GM21717 (cell line): ENCODE data around the gene ZNF607.
"Not testable (repeated sequence)": the region's sequence is repeated elsewhere in the genome, so short reads cannot be mapped to it uniquely, and the experiment has no call there.

Source experiments
- ATAC-seq: cut with Tn5 transposase; IDR thresholded peaks from one replicate; pipeline ENCODE4 v1.9.1; 2021; ENCODE audit warnings: mild to moderate bottlenecking, moderate library complexity; ENCODE audit not compliant: unreplicated experiment

ZNF607 gene

DNA sequence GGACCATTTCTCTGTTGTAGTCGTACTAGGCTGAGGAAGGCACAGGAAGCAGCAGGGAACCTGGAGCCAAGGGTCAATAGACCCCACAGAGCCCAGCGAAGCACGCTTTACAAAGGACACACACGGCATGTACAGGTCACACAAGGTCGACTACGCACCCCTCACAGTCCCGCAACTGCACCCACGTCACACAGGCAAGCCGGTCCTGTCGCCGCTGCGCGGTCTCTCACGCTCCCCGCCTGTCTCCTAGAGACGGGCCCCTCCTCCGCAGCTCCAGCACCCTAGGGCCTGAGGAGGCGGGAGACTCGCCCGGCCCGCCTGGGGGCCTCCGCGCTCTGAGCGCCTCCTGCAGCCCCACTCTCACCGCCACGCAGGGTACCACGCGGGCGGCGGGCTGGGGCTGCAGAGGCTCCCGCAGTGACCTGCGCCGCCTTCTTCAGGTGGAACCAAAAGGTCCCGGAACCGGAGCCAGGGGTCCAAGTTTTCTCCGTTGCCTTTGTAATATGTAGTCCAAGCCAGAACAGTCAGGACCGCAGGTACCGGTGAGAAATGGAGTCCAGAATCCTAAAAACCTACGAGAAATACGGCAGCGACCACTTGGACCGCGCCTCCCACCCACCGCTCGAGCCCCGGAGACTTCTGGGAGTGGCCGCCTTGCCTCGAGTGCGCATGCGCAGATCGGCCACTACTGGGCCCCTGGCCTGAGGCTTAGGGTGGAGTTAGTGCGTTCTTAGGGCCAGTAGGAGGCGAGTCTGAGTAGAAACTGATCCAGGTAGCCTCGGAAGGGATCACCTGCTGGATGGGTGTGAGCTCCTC lies at the start of gene ZNF607:
TSS of gene ZNF607 (minus strand) at position 651 of the 816 bp plus-strand sequence. CDS start 8,143 bp downstream, outside the sequence.
- ATAC-seq = peak; percentile 88

GRCh38 chr19:37763488-37763887 lies 43.9 kb upstream of the ZNF607 start:
- no peak for ATAC-seq

GRCh38 chr19:37757683-37758082 lies 38.1 kb upstream of the ZNF607 start:
- ATAC-seq = not testable (repeated sequence)

GRCh38 chr19:37738371-37738770 lies 18.8 kb upstream of the ZNF607 start:
- no peak for ATAC-seq

- no peak for ATAC-seq
These were observed 5.6 kb upstream of the ZNF607 start for GRCh38 chr19:37725181-37725580.

DNA sequence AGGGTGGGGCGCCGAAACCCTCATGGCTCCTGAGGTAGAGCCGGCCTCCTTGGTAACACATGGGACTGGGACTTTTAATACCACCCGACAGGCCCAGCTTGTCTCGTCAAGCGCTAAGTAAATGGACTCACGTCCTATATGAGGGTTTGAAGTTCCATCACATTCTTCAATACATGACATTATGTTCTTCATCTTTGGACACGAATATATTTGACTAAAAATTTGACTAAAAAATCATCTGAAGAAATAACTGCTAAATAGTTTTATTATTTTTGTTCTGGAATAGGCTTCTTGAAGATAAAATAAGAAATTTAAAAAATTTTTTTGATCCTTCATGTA lies 335 bp upstream of the ZNF607 start:
- ATAC-seq = no peak

GRCh38 chr19:37718304-37718703 lies 1.3 kb downstream of the ZNF607 start:
- no peak for ATAC-seq

DNA sequence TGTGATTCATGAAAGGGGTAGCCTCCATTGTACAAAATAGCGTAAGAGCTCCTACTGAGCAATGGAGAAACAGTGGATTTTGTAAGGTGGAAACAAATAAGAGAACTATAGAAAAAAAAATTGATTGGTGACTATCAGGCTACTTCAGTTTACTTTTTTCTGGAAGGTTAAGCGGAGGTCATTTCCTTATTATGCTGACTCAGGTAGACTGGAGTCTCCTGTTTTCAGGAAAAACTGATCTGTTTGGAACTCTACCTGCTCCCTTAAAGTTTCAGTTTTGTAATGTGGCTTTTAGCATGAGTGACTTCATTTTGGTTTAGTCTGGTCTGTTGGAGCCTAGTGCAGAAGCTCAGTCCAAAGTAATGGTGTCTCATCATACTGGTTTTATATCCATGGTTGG lies 3.4 kb downstream of the ZNF607 start:
- no peak for ATAC-seq

DNA sequence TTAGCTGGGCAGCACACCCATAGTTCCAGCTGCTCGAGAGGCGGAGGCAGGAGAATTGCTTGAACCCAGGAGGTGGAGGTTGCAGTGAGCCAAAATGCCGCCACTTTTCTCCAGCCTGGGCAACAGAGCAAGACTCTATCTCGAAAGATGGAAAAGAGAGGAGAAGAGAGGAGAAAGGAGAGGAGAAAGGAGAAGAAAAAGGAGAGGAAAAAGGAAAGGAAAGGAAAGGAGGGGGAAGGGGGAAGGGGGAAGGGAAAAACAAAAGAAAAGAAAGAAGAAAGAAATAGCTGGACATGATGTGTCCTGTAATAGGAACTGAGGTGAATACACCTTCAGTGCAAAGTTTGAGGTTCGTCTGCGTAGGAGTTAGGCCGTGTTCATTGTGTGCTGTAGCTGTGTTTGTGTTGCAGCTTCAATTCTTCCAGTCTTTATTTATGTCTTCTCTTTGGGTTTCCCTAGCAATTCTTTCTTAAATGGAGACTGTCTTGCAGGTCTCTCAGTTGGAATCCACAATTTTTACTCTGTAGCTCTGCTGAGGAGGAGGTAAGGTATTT lies 13.4 kb downstream of the ZNF607 start:
- no peak for ATAC-seq

DNA sequence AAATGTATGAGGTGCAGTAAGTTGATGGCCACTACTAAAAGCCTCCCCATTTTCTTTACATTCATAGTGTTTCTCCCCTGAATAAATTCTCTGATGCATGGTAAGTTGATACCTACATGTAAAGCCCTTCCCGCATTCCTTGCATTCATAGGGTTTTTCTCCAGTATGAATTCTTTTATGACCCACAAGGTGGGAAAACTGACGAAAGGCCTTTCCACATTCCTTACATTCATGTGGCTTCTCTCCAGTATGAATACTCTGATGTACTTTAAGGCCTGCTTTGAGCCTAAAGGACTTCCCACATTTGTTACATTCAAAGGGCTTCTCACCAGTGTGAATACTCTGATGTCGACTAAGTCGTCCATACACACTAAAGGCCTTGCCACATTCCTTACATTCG lies 20.5 kb downstream of the ZNF607 start:
- ATAC-seq = no peak

DNA sequence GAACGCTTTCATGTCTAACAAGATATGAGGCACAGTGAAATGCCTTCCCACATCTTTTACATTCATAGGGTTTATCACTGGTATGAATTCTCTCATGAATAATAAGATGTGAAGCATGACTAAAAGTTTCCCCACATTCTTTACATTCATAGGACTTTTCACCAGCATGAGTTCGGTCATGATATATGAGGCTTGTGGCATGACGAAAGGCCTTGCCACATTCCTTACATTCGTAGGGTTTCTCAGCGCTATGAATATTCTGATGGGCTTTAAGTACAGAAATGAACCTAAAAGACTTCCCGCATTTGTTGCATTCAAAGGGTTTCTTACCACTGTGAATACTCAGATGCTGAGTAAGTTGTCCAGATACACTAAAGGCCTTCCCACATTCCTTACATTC lies 21.3 kb downstream of the ZNF607 start:
- no peak for ATAC-seq

DNA sequence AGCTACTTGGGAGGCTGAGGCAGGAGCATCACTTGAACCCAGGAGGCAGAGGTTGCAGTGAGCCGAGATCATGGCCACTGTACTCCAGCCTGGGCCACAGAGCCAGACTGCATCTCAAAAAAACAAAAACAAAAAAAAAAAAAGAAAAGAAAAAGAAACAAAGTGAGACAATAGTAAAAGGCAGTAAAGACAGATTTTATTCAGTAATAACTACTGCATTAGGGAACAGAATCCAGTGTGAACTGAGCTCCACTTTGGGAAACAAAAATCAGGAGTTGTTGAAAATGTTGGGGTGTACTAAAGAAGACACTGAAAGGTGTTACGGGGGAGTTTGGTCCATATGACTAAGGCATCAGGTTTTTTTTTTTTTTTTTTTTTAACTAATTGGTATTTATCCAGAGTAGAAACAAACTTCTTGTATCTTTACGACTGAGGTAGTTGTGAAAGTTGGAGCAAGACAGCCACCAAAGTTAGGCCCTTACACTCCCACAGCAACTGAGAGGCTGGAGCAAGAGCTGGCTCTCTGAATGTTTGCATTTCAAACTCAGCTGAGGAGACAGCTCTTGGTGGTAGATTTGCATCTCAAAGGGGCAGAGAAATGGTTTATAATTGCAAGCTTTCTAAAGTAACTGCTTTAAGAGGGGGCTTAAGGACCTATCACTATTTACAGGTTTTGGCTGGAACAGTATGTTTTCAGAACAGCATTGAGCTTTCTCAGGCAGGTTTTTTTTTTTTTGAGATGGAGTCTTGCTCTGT lies 24.2 kb downstream of the ZNF607 start:
- no peak for ATAC-seq

DNA sequence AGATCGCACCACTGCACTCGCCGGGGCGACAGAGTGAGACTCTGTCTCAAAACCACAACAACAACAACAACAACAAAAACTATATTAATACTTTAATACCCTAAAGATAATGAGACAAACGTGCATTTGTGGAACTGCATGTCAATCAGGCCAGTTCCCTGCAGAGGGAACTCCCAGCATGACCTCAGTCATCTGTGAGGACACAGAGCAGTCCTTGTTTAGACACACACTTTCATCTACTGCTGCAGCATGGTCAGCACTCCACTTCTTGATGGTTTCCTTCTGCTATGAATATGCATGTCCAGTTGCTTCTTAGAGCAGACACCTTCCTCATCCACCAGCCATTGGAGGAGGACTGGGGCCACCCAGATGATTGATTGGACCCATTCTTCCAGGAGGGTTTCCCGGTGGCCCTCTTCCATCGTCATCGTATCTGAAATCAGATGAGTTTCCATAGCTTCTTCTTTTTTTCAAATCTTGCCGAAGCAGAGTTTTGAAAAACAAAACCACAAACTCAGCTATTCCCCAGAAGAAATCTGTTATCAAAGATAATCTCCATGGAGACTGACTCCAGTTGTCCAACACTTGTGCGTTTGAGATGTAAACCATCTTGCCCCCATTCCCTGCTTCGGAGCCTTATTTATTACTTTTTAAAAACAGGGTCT lies 26.5 kb downstream of the ZNF607 start:
- no peak for ATAC-seq

DNA sequence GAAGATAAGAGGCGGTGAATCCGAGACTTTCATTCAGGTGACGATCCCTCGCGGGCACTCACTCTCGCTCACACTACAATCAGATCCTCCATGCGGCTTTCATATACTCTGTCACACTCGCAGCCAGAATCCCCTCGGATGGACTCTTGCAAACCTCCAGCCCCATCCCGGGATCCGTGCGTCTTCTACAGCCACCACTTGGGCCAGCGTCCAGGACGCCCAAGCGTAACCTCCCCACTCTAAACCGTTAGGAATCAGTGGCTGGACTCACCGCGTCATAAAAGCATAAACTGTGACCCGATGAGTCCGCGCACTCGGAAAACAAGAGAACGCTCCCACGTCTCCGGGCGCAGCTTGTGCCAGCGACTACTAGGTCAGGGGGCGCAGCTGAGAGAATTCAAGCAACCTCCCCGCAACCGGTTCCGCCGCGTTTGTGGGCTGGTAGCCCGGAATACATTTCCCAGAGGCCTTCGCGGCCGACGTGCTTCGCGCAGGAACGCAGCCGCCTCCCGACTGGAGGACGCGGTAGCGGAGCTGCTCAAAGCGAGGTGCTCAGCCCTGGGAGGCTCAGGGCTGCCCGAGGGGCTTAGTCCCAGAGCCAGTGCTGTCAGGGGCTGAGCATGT lies 27.6 kb downstream of the ZNF607 start:
- ATAC-seq = no peak

DNA sequence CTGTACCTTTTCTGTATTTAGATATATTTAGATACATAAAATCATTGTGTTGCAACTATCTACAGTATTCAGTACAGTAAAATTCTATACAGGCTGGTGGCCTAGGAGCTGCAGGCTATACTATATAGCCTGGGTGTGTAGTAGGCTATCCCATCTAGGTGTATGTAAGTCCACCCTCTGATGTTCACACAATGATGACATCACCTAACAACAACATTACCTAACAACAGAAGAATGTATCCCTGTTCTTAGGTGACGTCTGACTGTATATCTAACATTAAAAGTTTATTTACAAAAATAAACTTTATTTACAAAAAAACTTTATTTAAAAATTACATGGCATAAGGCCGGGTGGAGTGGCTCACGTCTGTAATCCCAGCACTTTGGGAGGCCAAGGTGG lies 36.0 kb downstream of the ZNF607 start:
- no peak for ATAC-seq

DNA sequence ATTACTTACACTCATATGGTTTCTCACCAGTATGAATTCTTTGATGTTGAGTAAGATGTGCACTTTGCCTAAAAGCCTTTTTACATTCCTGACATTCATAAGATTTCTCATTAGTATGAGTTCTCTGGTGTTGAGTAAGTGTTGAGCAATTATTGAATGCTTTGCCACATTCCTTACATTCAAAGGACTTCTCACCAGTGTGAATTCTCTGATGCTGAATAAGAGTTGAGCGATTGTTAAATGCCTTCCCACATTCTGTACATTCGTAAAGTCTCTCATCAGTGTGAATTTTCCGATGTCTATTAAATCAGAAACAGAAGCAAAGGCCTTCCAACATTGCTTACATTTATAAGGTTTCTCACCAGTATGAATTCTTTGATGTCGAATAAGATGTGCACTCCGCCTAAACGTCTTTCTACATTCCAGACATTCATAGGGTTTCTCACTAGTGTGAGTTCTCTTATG lies 50.1 kb downstream of the ZNF607 start:
- ATAC-seq = no peak

GRCh38 chr19:37657157-37657556 lies 62.4 kb downstream of the ZNF607 start:
- not testable (repeated sequence) for ATAC-seq

DNA sequence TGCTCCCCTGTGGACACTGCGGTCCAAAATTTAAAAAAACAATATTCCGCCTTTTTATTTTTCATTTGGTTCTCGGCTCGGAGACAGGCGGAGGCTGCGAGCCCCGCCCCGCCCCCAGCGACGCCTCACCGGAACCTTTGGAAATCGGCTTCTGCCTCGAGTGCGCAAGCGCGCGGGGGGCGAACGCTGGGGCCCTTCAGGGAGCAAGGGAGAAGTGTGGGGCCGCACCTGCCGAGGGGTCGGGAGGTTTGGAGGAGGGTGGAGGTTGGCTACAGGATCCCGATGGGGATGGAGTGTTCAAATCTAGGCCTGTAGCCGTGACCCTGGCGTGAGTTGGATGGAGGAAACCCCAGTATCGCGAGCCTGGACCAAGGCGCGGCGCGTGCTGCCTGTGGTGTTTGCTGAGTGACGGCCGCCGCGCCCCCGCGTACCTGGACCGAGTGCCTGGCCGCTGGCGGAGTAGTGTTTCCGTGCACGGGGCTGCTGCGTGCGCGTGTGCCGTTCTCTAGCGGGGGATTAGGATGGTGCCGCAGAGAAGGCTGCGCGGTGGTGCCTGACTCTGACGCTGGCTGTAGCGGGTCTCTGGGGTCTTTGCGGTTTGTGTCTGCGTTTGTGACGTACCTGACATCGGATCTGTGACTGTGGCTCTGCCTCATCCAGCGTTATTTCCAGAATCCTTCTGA lies 63.7 kb downstream of the ZNF607 start:
- ATAC-seq = peak; percentile 54

GRCh38 chr19:37655301-37655688 lies 64.3 kb downstream of the ZNF607 start, which contains the start of gene ZFP30:
ZFP30 (minus strand) TSS chr19:37655465; CDS start chr19:37647822, 7,643 bp downstream.
- peak; percentile 71 for ATAC-seq

DNA sequence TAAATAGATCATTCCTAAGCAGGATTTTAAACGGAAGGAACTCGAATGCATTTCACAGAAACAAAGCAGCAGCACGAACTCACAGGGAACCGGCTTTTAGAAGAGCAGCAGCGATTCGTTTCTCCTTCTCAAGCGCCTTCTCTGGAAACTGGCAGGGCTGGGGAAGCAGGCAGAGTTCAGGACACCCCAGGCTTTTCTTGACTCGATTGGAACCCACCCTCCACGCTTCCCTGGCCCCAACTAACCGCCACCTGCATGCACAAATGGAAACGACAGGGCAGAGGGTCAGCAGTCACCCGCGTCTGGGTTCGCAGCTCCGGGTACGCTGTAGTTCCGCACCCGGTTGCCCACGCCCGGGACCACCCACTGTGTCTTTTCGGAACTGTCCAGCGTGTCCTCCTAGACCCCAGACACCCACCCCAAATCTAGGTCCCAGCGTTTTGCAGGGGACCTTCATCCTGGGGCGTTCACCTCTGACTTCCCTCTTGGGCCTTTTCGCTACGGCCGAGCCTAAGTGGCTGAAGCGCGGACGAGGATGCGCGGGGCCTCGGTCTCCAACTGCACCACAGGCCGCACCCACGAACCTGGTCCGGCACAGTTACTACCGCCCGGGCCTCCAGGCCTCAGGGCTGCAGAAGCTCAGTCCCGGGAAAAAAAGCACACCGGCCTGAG lies 64.8 kb downstream of the ZNF607 start:
- peak; percentile 45 for ATAC-seq
